HG02938 (cell line): Measurements from ENCODE around the gene WHRN.

Experiments used
- ATAC-seq: cut with Tn5 transposase; IDR thresholded peaks from one replicate; pipeline ENCODE4 v1.9.1; 2021; ENCODE audit warnings: mild to moderate bottlenecking, moderate library complexity; ENCODE audit not compliant: unreplicated experiment

Gene WHRN

GRCh38 chr9:114386361-114386885 lies 118.8 kb downstream of the WHRN start:
- no peak for ATAC-seq

- ATAC-seq = peak; percentile 90
Observed at GRCh38 chr9:114385397-114386181, 119.7 kb downstream of the WHRN start.

- no peak for ATAC-seq
Observed at GRCh38 chr9:114384836-114385396, 120.4 kb downstream of the WHRN start.

GRCh38 chr9:114384341-114384740 lies 120.9 kb downstream of the WHRN start:
- no peak for ATAC-seq

- ATAC-seq = no peak
Observed at GRCh38 chr9:114383521-114384231, 121.6 kb downstream of the WHRN start.

- no peak for ATAC-seq
Observed at GRCh38 chr9:114382699-114383520, 122.4 kb downstream of the WHRN start.

GRCh38 chr9:114378883-114379282 lies 126.4 kb downstream of the WHRN start:
- ATAC-seq = no peak

GRCh38 chr9:114378016-114378415 lies 127.3 kb downstream of the WHRN start:
- no peak for ATAC-seq

GRCh38 chr9:114376586-114377445 lies 128.5 kb downstream of the WHRN start:
- ATAC-seq = no peak

- no peak for ATAC-seq
Observed at GRCh38 chr9:114375386-114376175, 129.7 kb downstream of the WHRN start.

GRCh38 chr9:114374936-114375335 lies 130.3 kb downstream of the WHRN start:
- ATAC-seq = no peak

GRCh38 chr9:114373960-114374730 lies 131.1 kb downstream of the WHRN start:
- no peak for ATAC-seq

GRCh38 chr9:114372921-114373448 lies 132.3 kb downstream of the WHRN start:
- peak; percentile 85 for ATAC-seq

GRCh38 chr9:114371973-114372917 lies 133.0 kb downstream of the WHRN start:
- ATAC-seq = no peak

GRCh38 chr9:114371343-114371944 lies 133.8 kb downstream of the WHRN start:
- ATAC-seq = no peak

GRCh38 chr9:114370968-114371320 lies 134.3 kb downstream of the WHRN start:
- ATAC-seq = no peak
